PC-9 (cell line): ENCODE results near the gene GMDS.

Source experiments
- EZH2 ChIP-seq: fragments of 200-600 bp; sonication (generic); IDR thresholded peaks from 2 replicates; pipeline ENCODE4 v1.8.0; 2017; ENCODE audit warnings: antibody characterized with exemption, low read depth
- TF ChIP-seq, protein P1 (sequence below): fragments of 200-600 bp; sonication (generic); conservative IDR thresholded peaks from 2 replicates; pipeline ENCODE4 v1.6.1; 2017; ENCODE audit warnings: mixed run types, antibody characterized with exemption, mild to moderate bottlenecking, moderate library complexity

DNA sequence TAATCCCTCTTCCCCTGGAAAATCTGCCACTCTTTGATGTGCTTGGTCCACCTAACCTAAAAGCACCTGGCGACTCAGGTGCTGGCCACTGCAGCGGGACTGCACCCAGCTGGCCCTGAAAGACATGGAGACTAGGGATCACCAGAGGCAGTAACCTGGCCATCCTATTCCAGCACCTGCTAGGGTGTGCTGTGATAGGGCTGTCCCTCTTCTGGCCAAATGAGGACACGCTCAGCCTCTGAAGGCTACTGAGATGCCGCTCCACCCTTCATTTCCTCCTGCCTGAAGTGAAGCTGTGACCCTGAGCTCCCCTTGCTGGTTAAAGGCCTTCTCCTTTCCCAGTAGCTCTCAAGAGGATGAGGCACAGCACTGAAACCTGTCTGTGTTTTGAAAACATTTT, 611.3 kb downstream of the GMDS start:
- TF ChIP-seq, protein P1, sequence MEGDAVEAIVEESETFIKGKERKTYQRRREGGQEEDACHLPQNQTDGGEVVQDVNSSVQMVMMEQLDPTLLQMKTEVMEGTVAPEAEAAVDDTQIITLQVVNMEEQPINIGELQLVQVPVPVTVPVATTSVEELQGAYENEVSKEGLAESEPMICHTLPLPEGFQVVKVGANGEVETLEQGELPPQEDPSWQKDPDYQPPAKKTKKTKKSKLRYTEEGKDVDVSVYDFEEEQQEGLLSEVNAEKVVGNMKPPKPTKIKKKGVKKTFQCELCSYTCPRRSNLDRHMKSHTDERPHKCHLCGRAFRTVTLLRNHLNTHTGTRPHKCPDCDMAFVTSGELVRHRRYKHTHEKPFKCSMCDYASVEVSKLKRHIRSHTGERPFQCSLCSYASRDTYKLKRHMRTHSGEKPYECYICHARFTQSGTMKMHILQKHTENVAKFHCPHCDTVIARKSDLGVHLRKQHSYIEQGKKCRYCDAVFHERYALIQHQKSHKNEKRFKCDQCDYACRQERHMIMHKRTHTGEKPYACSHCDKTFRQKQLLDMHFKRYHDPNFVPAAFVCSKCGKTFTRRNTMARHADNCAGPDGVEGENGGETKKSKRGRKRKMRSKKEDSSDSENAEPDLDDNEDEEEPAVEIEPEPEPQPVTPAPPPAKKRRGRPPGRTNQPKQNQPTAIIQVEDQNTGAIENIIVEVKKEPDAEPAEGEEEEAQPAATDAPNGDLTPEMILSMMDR, result no peak
- no peak for TF ChIP-seq EZH2
